IMR-90 (cell line): Measurements from ENCODE around the gene HAAO. TPM values are rescaled to one million over a fixed set of nuclear protein-coding genes. Genes with fewer than 3 reads are reported as not detected.
A peak's percentile ranks its signal among the peaks of the same experiment; 100 is the strongest.

Source experiments
- ATAC-seq: fragments of 200-7000 bp; cut with Tn5 transposase; 2 replicates; pipeline ENCODE4 v1.9.1; 2020; ENCODE audit warnings: low read depth, mild to moderate bottlenecking, moderate library complexity
- BruUV-seq: library from RNA; stranded (reverse); fragments of 400-500 nt; replicated peaks from 2 replicates; lab custom pipeline; 2021; lab: Mats Ljungman, UMichigan
- CTCF ChIA-PET: fragments of 300-600 bp; formaldehyde crosslinking; extraction: SDS; loops from one replicate; lab custom pipeline; 2021; ENCODE audit warnings: antibody characterized with exemption; lab: Yijun Ruan, JAX
- POLR2A ChIA-PET: fragments of 300-600 bp; sonication (Branson Sonifier 250); formaldehyde crosslinking; loops from one replicate; lab custom pipeline; 2022; ENCODE audit warnings: antibody characterized with exemption; ENCODE audit not compliant: unreplicated experiment; lab: Charles Lee
- DNase-seq: peaks from one replicate; pipeline ENCODE4 v3.0.0; 2013
- H2AFZ ChIP-seq: replicated peaks from 2 replicates; pipeline ENCODE3; 2013; ENCODE audit warnings: low read length, mild to moderate bottlenecking; ENCODE audit not compliant: poor library complexity
- H2AK5ac ChIP-seq: 2 replicates; pipeline ENCODE4 v1.6.1; 2013; ENCODE audit warnings: low read depth, low read length, inconsistent platforms
- H2AK9ac ChIP-seq: replicated peaks from 2 replicates; pipeline ENCODE3; 2013; ENCODE audit warnings: mild to moderate bottlenecking, low read depth, low read length, moderate library complexity; ENCODE audit not compliant: poor library complexity
- H2BK120ac ChIP-seq: 2 replicates; pipeline ENCODE4 v1.6.1; 2013; ENCODE audit warnings: low read depth, low read length, inconsistent platforms
- H2BK15ac ChIP-seq: 3 replicates; pipeline ENCODE4 v1.6.1; 2013; ENCODE audit warnings: low read depth, low read length, inconsistent platforms
- H2BK20ac ChIP-seq: 2 replicates; pipeline ENCODE4 v1.6.1; 2013; ENCODE audit warnings: low read depth, mild to moderate bottlenecking, inconsistent platforms, low read length, moderate library complexity
- H2BK5ac ChIP-seq: 2 replicates; pipeline ENCODE4 v1.6.1; 2013; ENCODE audit warnings: mild to moderate bottlenecking, low read depth, low read length, inconsistent platforms; ENCODE audit not compliant: poor library complexity, severe bottlenecking
- H3K14ac ChIP-seq: replicated peaks from 2 replicates; pipeline ENCODE4 v1.6.1; 2013; ENCODE audit warnings: low read depth, low read length, inconsistent platforms
- H3K18ac ChIP-seq: 2 replicates; pipeline ENCODE4 v1.6.1; 2013; ENCODE audit warnings: low read depth, low read length, control low read depth
- H3K23ac ChIP-seq: 2 replicates; pipeline ENCODE4 v1.6.1; 2013; ENCODE audit warnings: low read depth, low read length, inconsistent platforms
- H3K27ac ChIP-seq: 2 replicates; pipeline ENCODE4 v1.5.1; 2013; ENCODE audit warnings: mild to moderate bottlenecking, control low read depth, low read length; ENCODE audit not compliant: insufficient read depth
- H3K27me3 ChIP-seq: 2 replicates; pipeline ENCODE4 v1.6.1; 2013; ENCODE audit warnings: low read length; ENCODE audit not compliant: control insufficient read depth, insufficient read depth
- H3K36me3 ChIP-seq: 2 replicates; pipeline ENCODE4 v1.6.1; 2013; ENCODE audit warnings: low read length, mixed read lengths; ENCODE audit not compliant: control insufficient read depth, insufficient read depth
- H3K4ac ChIP-seq: 2 replicates; pipeline ENCODE4 v1.6.1; 2013; ENCODE audit warnings: low read depth, low read length, inconsistent platforms
- H3K4me1 ChIP-seq: 2 replicates; pipeline ENCODE4 v1.6.1; 2013; ENCODE audit warnings: low read length, mixed read lengths; ENCODE audit not compliant: control insufficient read depth, insufficient read depth
- H3K4me2 ChIP-seq: 2 replicates; pipeline ENCODE4 v1.6.1; 2013; ENCODE audit warnings: low read depth, mild to moderate bottlenecking, control low read depth, low read length, moderate library complexity
- H3K4me3 ChIP-seq: 2 replicates; pipeline ENCODE4 v1.5.1; 2013; ENCODE audit warnings: low read depth, mild to moderate bottlenecking, control low read depth, low read length, moderate library complexity; ENCODE audit not compliant: insufficient read depth
- H3K56ac ChIP-seq: 2 replicates; pipeline ENCODE4 v1.6.1; 2013; ENCODE audit warnings: low read length, inconsistent platforms; ENCODE audit not compliant: insufficient read depth; ENCODE audit errors: extremely low read depth
- H3K79me1 ChIP-seq, 2 experiments: 2 replicates each; pipeline ENCODE4 v1.6.1; 2013; ENCODE audit warnings: low read length in 2 of 2, inconsistent platforms in 1 of 2, low read depth in 1 of 2
- H3K9ac ChIP-seq: 2 replicates; pipeline ENCODE4 v1.6.1; 2013; ENCODE audit warnings: low read depth, low read length, control low read depth
- H3K9me1 ChIP-seq: 2 replicates; pipeline ENCODE4 v1.6.1; 2013; ENCODE audit warnings: low read length, inconsistent platforms; ENCODE audit not compliant: insufficient read depth
- H3K9me3 ChIP-seq: 2 replicates; pipeline ENCODE4 v1.6.1; 2013; ENCODE audit warnings: low read length; ENCODE audit not compliant: control insufficient read depth, insufficient read depth
- H4K20me1 ChIP-seq: 2 replicates; pipeline ENCODE4 v1.6.1; 2013; ENCODE audit warnings: low read length, inconsistent platforms; ENCODE audit not compliant: insufficient read depth
- H4K5ac ChIP-seq: 2 replicates; pipeline ENCODE4 v1.6.1; 2013; ENCODE audit warnings: mild to moderate bottlenecking, low read depth, low read length, control low read depth
- H4K8ac ChIP-seq, 2 experiments: 2 replicates each; pipeline ENCODE4 v1.6.1; 2013; ENCODE audit warnings: low read depth in 2 of 2, low read length in 2 of 2, control low read depth in 1 of 2, inconsistent platforms in 1 of 2
- H4K91ac ChIP-seq: 2 replicates; pipeline ENCODE4 v1.6.1; 2013; ENCODE audit warnings: low read depth, low read length, inconsistent platforms; ENCODE audit not compliant: insufficient read depth
- BHLHE40 ChIP-seq: fragments of 150-350 bp; IDR thresholded peaks from 2 replicates; pipeline ENCODE4 v1.6.1; 2016; ENCODE audit warnings: mild to moderate bottlenecking, low read depth, low read length
- CEBPB ChIP-seq: IDR thresholded peaks from 2 replicates; pipeline ENCODE4 v1.6.1; 2012; ENCODE audit warnings: low read depth, low read length, improper control_type of control experiment
- CHD1 ChIP-seq: IDR thresholded peaks from 2 replicates; pipeline ENCODE4 v1.6.1; 2012; ENCODE audit warnings: low read depth, low read length, improper control_type of control experiment
- CTCF ChIP-seq: conservative IDR thresholded peaks from 2 replicates; pipeline ENCODE4 v1.5.1; 2012; ENCODE audit warnings: mild to moderate bottlenecking, low read depth, low read length, improper control_type of control experiment
- ELK1 ChIP-seq: fragments of 150-350 bp; IDR thresholded peaks from 2 replicates; pipeline ENCODE4 v1.6.1; 2016; ENCODE audit warnings: low read depth, mild to moderate bottlenecking, low read length, moderate library complexity, borderline replicate concordance
- FOS ChIP-seq: fragments of 150-350 bp; IDR thresholded peaks from 2 replicates; pipeline ENCODE4 v1.6.1; 2016; ENCODE audit warnings: low read depth, low read length
- MAFK ChIP-seq: IDR thresholded peaks from 2 replicates; pipeline ENCODE4 v1.6.1; 2012; ENCODE audit warnings: low read depth, low read length, improper control_type of control experiment
- MAZ ChIP-seq: IDR thresholded peaks from 2 replicates; pipeline ENCODE4 v1.6.1; 2012; ENCODE audit warnings: low read depth, mild to moderate bottlenecking, low read length, improper control_type of control experiment, moderate library complexity, borderline replicate concordance
- MXI1 ChIP-seq: IDR thresholded peaks from 2 replicates; pipeline ENCODE4 v1.6.1; 2012; ENCODE audit warnings: low read depth, mild to moderate bottlenecking, low read length, moderate library complexity, borderline replicate concordance
- NFE2L2 ChIP-seq: fragments of 150-350 bp; IDR thresholded peaks from 2 replicates; pipeline ENCODE4 v1.6.1; 2016; ENCODE audit warnings: low read depth, mild to moderate bottlenecking, low read length
- POLR2A ChIP-seq: IDR thresholded peaks from 2 replicates; pipeline ENCODE4 v1.6.1; 2012; ENCODE audit warnings: mild to moderate bottlenecking, low read depth, low read length
- RAD21 ChIP-seq: IDR thresholded peaks from 2 replicates; pipeline ENCODE4 v1.6.1; 2012; ENCODE audit warnings: low read length, improper control_type of control experiment
- RCOR1 ChIP-seq: IDR thresholded peaks from 2 replicates; pipeline ENCODE4 v1.6.1; 2012; ENCODE audit warnings: mild to moderate bottlenecking, low read length, improper control_type of control experiment; ENCODE audit not compliant: insufficient replicate concordance
- RFX5 ChIP-seq: IDR thresholded peaks from 2 replicates; pipeline ENCODE4 v1.8.0; 2012; ENCODE audit warnings: low read depth, mild to moderate bottlenecking, low read length, moderate library complexity
- SMC3 ChIP-seq: fragments of 150-350 bp; IDR thresholded peaks from 2 replicates; pipeline ENCODE4 v1.6.1; 2016; ENCODE audit warnings: low read depth, mild to moderate bottlenecking, antibody characterized with exemption, low read length, moderate library complexity
- USF2 ChIP-seq: fragments of 150-350 bp; IDR thresholded peaks from 2 replicates; pipeline ENCODE4 v1.6.1; 2017; ENCODE audit warnings: mild to moderate bottlenecking, antibody characterized with exemption, low read length, low read depth
- WGBS, 2 experiments: methylation state at CpG; one replicate each; pipeline versions ENCODE4 v1.1.5 to v1.1.7; 2013; ENCODE audit warnings: missing lambda C conversion rate in 2 of 2; ENCODE audit not compliant: insufficient read length in 1 of 2; ENCODE audit errors: extremely low coverage in 2 of 2; 5-methylcytosine and 5-hydroxymethylcytosine counted together
- dilution Hi-C: fragments of 300-500 bp; cut with HindIII; formaldehyde crosslinking; loops from one replicate; pipeline ENCODE4 v1.14.3; 2018; ENCODE audit warnings: low sequenced_read_pairs; ENCODE audit not compliant: unreplicated experiment
- in situ Hi-C: fragments of 300-500 bp; cut with MboI; formaldehyde crosslinking; loops from 3 replicates; pipeline ENCODE4 v1.14.3; 2019; ENCODE audit warnings: low sequenced_read_pairs, inconsistent platforms, mixed read lengths
- intact Hi-C: fragments of 100-400 bp; cut with micrococcal nuclease; formaldehyde crosslinking; loops from 2 replicates; pipeline ENCODE4 v1.10.0; 2022
- polyA plus RNA-seq, 3 experiments: library from polyadenylated mRNA; depleted of rRNA; stranded (reverse); fragments of >200 nt; gene quantifications; 2 replicates each; pipeline ENCODE4 v1.2.3, GENCODE V29; 2012; ENCODE audit warnings: low replicate concordance in 1 of 3
- total RNA-seq: library from RNA; depleted of rRNA; stranded (reverse); fragments of >200 nt; gene quantifications from 2 replicates; pipeline ENCODE4 v1.2.3, GENCODE V29; 2012

HAAO gene
- total and polyA plus RNA-seq, 2 of the 4 experiments (the other 2 are of a cell fraction), result 0.05 to 0.18 TPM

- Histone ChIP-seq H3K9ac (no peak overlapping the region), H2BK5ac (no peak overlapping the region), H2BK15ac (no peak overlapping the region), H3K4me2 (no peak overlapping the region), H4K5ac (peak overlapping the region; percentile 0; the same call in 1 of the 2 replicates), H3K9me1 (no peaks in the 10 kb centered on the region), H4K20me1 (no peaks in the 10 kb centered on the region), H3K56ac (no peak overlapping the region), H2AK5ac (no peak overlapping the region), H3K27ac (peak overlapping the region; percentile 25; the same call in 1 of the 2 replicates), H3K18ac (peak overlapping the region; percentile 20; the same call in 1 of the 2 replicates), H3K4me3 (no peak overlapping the region), H3K14ac (no peak overlapping the region), H2BK120ac (no peak overlapping the region), H3K23ac (no peak overlapping the region), H3K36me3 (no peaks in the 10 kb centered on the region), H3K9me3 (no peaks in the 10 kb centered on the region), H3K4me1 (peaks cover 12% of the 10 kb centered on the region), H3K4ac (no peak overlapping the region), H4K91ac (no peak overlapping the region), H2AFZ (no peak overlapping the region), H3K27me3 (peaks cover 5% of the 10 kb centered on the region; the same call in 1 of the 2 replicates), H2AK9ac (no peak overlapping the region), H3K79me1 (no peaks in the 10 kb centered on the region), H4K8ac (no peak overlapping the region), H2BK20ac (no peak overlapping the region)
- DNase-seq (no peak), ATAC-seq (peak; percentile 53)
- no peak for TF ChIP-seq USF2
- no peak for TF ChIP-seq RAD21
- no peak for TF ChIP-seq CTCF
- no peak for TF ChIP-seq CHD1
- TF ChIP-seq RFX5, result no peak
- no peak for TF ChIP-seq BHLHE40
- no peak for TF ChIP-seq MXI1
- no peak for TF ChIP-seq NFE2L2
- no peak for TF ChIP-seq FOS
- no peak for TF ChIP-seq SMC3
- no peak for TF ChIP-seq RCOR1
- TF ChIP-seq CEBPB, result no peak
- TF ChIP-seq MAFK, result no peak
- no peak for TF ChIP-seq POLR2A
- TF ChIP-seq MAZ, result no peak
- TF ChIP-seq ELK1, result no peak
- no CpG with 5 or more reads among the region's 2 CpGs for WGBS, 2 experiments
- intact Hi-C loops (loop anchor here (5.0 kb wide), 1 partner anchor 94 kb away; no protein-coding TSS in a partner anchor), in situ Hi-C loops (no loop called here), dilution Hi-C loops (no loop called here)
- CTCF ChIA-PET, result interaction anchor here (0.6 kb wide), 1 partner anchor 12 kb away, joined by 4 read pairs; no protein-coding TSS in a partner anchor
- BruUV-seq, result no TSS peak
- POLR2A ChIA-PET, result interaction anchor here (0.6 to 1.7 kb wide), 2 partner anchors 9 to 274 kb away, joined by 4 to 16 read pairs; no protein-coding TSS in a partner anchor
Observed at GRCh38 chr2:42800981-42801380, 8.6 kb upstream of the HAAO start.
